ENCODE results near the gene RTF2.
A peak's percentile ranks its signal among the peaks of the same experiment; 100 is the strongest.
"Not testable (repeated sequence)": the region's sequence is repeated elsewhere in the genome, so short reads cannot be mapped to it uniquely, and the experiment has no call there.

Gene RTF2

GRCh38 chr20:56554869-56555268 lies 86.4 kb downstream of the RTF2 start:
- DNase-seq, result peak; percentile 11

GRCh38 chr20:56558968-56559367 lies 90.5 kb downstream of the RTF2 start:
- no peak for DNase-seq

GRCh38 chr20:56564526-56564925 lies 96.1 kb downstream of the RTF2 start:
- not testable (repeated sequence) for DNase-seq

- DNase-seq, result no peak
These were observed 97.1 kb downstream of the RTF2 start for GRCh38 chr20:56565511-56565910.

- DNase-seq, result peak; percentile 5
These were observed 98.2 kb downstream of the RTF2 start for GRCh38 chr20:56566621-56567020.
